Sigmoid colon (tissue), 4 donors: Measurements from ENCODE around the gene MRAP2.

Experiments used
- CTCF ChIP-seq, 4 experiments: fragments of 450-650 bp in 3 of 4; fragments of 200-600 bp in 1 of 4; IDR thresholded peaks; one replicate each; pipeline ENCODE4 v1.5.1; 2016 to 2019; ENCODE audit warnings: antibody characterized with exemption in 4 of 4, mild to moderate bottlenecking in 3 of 4, moderate library complexity in 2 of 4
- POLR2AphosphoS5 ChIP-seq, 4 donors: sonication (generic); formaldehyde crosslinking; IDR thresholded peaks; one replicate each; pipeline ENCODE4 v1.6.1; 2017; ENCODE audit warnings: antibody characterized with exemption in 4 of 4

GRCh38 chr6:84050408-84050807 lies 16.8 kb downstream of the MRAP2 start:
- TF ChIP-seq CTCF (IDR thresholded peaks at IDR 0.05) (no peak), POLR2AphosphoS5 (IDR thresholded peaks at IDR 0.05) (no peak)
